Fibroblast of mammary gland (primary cell): ENCODE measurements around the gene SYNM.
A peak's percentile ranks its signal among the peaks of the same experiment; 100 is the strongest.

Experiments used
- DNase-seq: peaks from one replicate; pipeline ENCODE4 v3.0.0-alpha.2; 2010; ENCODE audit warnings: low read depth
- H3K4me3 ChIP-seq: 2 replicates; pipeline ENCODE4 v1.5.1; 2011; ENCODE audit warnings: low read depth, mild to moderate bottlenecking, low read length, moderate library complexity; ENCODE audit not compliant: control insufficient read depth
- TF ChIP-seq, protein P1 (sequence below): conservative IDR thresholded peaks from 2 replicates; pipeline ENCODE4 v1.5.1; 2011; ENCODE audit warnings: low read depth, low read length, inconsistent platforms; ENCODE audit not compliant: control insufficient read depth, insufficient read depth

SYNM gene

DNA sequence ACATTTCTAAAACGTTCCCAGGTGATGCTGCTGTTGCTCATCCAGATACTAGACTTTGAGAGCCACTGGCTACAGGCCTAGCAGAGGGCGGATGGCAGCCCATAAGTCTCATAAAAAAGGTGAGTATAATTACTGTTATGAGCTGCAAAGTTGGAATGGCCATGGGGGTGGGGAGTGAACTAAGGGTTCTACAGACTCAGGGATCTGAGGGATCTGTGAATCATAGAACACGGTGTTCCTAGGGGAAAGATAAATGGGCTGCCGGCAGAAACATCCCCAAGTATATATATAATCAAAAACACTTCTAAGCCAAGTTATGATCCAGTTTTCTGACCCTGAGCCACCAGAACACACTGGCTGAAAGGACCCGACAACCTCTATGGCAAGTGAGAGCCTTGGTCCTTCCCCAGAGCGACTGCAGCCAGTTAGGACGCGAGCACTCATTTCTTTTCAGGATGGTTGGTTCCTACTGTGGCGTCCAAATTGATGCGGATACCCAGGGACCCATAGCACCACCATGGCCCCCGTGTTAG, 7.9 kb upstream of the SYNM start:
- TF ChIP-seq, protein P1, sequence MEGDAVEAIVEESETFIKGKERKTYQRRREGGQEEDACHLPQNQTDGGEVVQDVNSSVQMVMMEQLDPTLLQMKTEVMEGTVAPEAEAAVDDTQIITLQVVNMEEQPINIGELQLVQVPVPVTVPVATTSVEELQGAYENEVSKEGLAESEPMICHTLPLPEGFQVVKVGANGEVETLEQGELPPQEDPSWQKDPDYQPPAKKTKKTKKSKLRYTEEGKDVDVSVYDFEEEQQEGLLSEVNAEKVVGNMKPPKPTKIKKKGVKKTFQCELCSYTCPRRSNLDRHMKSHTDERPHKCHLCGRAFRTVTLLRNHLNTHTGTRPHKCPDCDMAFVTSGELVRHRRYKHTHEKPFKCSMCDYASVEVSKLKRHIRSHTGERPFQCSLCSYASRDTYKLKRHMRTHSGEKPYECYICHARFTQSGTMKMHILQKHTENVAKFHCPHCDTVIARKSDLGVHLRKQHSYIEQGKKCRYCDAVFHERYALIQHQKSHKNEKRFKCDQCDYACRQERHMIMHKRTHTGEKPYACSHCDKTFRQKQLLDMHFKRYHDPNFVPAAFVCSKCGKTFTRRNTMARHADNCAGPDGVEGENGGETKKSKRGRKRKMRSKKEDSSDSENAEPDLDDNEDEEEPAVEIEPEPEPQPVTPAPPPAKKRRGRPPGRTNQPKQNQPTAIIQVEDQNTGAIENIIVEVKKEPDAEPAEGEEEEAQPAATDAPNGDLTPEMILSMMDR = no peak
- H3K4me3 ChIP-seq = no peak overlapping the region
- peak; percentile 72 for DNase-seq

GRCh38 chr15:99097441-99098410, 7.2 kb upstream of the SYNM start:
- DNase-seq = no peak
- TF ChIP-seq, protein P1 = no peak
- H3K4me3 ChIP-seq = no peak overlapping the region

GRCh38 chr15:99098426-99098825, 6.5 kb upstream of the SYNM start:
- TF ChIP-seq, protein P1 = no peak
- DNase-seq = no peak
- no peak overlapping the region for H3K4me3 ChIP-seq

- DNase-seq = no peak
- no peak overlapping the region for H3K4me3 ChIP-seq
- TF ChIP-seq, protein P1 = no peak
Observed at GRCh38 chr15:99098991-99099390, 5.9 kb upstream of the SYNM start.

- DNase-seq = no peak
- no peak overlapping the region for H3K4me3 ChIP-seq
- TF ChIP-seq, protein P1 = no peak
Observed at GRCh38 chr15:99099661-99100060, 5.2 kb upstream of the SYNM start.

GRCh38 chr15:99100245-99101173, 4.4 kb upstream of the SYNM start:
- peak; percentile 68 for DNase-seq
- TF ChIP-seq, protein P1 = peak; percentile 81
- H3K4me3 ChIP-seq = peak overlapping the region; percentile 36
